Effector CD4-positive, alpha-beta T cell (primary cell): ENCODE results near the gene KDR.

Experiments used
- DNase-seq: peaks from one replicate; pipeline ENCODE4 v3.0.0-alpha.2; 2020

Gene KDR

DNA sequence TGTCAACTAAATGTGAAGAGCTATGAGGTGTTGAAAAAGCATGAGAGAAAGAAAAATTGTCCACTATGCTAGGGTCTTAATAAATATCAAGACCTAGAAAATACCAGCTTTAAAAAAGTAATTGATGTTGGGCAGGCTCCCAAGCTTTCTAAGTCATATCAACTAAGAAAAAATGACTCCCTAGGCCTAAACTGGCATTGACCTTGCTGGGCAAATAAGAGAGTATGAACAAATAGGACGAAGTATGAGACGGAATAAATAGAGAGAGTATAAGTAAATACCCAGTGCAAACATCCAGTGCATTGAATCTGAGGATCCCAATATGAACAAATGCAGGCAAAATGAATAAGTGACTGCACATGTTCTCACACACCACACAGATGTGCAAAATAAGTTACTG lies 3.2 kb downstream of the KDR start:
- no peak for DNase-seq

DNA sequence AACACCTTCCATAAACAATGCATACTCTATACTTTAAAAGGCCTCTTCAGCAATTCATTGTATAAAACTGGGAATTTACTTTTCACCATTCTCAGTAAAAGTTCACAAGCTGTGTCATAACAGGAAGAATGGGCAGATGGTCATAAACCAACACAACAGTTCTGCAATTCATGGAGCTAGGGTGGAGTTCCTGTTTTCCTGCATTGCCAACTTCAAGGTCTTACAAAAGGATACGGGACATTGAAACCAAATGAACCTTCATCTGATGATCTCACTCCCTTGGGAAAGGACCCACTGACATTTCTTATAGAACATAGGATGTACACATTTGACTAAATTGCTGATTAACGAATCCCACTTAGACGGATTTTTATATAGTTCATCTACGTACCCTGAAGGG lies 4.1 kb downstream of the KDR start:
- no peak for DNase-seq

DNA sequence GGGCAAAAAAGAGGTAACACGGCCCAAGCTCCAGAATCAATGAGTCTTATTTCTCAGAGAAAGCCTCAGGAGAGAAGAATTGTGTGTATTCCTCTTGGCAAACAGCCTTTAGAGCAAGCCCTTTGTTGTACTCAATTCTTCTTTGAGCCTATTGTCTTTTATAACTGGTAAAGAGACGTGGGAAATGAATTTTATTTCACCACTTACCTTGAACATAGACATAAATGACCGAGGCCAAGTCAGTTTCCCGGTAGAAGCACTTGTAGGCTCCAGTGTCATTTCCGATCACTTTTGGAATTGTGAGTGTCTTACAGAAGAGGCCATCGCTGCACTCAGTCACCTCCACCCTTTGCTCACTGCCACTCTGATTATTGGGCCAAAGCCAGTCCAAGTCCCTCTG lies 7.0 kb downstream of the KDR start:
- DNase-seq = no peak

DNA sequence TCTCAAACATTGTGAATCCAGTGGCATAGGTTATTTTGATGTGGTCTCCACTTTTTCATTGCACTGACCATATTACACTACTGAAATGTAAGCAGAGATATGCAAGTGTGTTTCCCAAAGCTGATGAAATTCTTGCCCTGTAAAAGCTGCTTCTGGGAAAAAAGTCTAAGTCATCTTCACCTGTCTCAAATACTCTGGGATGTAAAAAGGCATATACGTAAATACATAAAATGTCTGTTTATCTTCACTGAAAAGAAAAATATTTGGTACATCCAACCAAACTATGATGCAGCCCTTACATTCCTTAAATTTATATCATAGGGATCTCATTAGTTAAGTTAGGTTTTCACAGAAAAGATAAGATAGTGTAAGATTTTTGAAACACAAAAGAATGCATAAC lies 7.9 kb downstream of the KDR start:
- no peak for DNase-seq

DNA sequence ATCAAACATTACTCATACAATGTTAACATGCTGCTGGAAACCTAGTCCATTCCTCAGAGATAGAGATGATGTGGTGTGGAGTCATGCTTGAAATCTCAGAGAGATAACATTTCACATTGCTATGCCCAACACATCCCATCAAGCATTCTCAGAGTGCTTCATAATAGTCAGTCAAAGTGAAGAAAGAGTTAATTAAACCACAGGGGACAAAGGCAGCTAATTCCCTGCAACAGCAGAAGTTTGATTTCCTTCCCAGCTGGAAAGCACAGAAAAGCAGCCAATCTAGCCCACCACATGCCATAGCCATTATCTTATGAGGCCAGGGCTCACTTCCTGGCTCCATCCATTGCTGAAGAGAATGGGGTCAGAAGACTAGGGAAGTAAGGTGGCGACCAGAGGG lies 8.9 kb downstream of the KDR start:
- DNase-seq = no peak

DNA sequence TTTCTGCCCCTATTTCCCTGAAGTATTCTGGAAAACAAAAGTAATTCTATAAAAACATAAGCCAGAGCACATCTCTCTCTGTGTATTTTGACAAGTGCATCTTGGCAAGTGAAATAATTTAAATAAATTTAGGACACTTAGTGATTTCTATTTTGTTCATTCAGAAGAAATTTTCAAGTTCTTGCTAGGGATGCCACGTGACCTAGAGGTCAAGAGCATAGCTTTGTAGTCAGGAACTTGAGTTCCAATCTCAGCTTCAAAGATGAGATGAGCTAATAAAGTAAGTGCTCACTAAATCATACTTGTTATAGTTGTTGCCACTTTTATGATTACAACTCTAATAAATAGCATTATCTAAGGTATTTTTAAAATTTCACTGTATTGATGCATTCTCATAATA lies 13.8 kb downstream of the KDR start:
- no peak for DNase-seq

DNA sequence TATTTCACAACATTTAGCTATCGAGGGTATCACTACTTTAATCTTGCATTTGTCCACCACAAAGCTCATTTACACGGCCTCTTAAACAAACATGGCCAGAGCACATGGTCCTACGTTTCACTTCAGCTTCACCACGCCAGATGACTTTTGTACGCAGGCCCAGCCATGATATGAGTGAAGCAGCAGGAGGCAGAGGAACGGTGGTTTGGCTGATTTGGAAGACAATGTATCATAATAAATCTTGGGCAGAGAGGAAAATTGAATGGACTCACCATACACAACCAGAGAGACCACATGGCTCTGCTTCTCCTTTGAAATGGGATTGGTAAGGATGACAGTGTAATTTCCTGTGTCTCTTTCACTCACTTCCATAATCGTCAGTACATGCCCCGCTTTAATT lies 15.3 kb downstream of the KDR start:
- no peak for DNase-seq

DNA sequence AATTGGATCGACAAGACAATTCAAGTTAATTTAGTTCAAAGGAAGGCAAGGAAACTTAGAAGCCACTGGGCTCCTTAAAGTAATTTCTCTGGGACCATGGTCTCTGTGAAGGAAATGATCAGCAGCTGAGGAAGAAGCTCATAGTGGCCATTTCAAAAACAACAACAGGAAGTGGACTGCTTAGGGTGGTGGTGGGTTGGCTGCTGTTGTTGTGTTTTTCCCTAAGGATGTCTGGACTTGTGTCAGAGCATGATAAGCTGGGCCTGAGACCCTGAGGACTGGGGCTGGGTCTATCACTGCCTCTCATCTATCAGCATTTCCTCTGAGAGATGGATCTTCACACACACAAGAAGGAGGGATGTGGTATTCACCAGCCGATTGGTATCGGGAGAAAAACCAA lies 18.3 kb downstream of the KDR start:
- no peak for DNase-seq

DNA sequence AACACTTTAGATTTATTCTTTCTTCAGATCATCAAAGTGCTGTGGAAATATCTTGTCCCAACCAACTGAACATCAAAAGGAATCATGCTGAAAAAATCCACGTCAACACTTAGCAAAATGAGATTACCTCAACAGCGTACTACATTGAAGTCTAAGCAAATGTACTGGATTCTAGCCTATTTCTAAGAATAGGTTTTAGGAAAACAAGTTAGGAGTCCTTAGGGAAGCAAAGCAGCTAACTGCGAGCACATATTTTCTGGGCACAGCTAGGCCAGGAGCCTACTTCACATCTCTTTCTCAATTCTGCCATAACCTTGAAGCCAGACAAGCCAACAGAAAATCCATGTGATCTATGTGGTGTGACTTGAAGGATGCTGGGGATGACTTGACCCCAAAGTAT lies 22.2 kb downstream of the KDR start:
- DNase-seq = no peak

DNA sequence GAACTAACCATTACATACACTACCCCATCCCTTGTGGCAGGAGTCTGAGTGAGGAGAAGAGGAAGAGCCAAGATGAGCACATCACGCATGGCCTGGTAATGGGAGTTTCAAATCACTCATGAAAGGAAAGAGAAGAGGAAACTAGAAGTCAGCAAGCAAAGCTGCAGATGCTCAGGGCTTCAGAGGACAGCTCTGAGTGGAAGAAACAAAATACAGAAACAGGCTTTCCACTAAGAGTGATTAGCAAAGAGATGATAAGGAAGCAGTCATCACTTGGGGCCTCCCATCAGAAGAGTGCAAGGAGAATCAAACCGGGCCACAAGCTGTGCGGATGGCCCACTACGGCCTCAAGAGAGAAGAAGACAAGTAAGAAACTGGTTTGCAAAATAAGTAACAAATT lies 25.6 kb downstream of the KDR start:
- DNase-seq = no peak

DNA sequence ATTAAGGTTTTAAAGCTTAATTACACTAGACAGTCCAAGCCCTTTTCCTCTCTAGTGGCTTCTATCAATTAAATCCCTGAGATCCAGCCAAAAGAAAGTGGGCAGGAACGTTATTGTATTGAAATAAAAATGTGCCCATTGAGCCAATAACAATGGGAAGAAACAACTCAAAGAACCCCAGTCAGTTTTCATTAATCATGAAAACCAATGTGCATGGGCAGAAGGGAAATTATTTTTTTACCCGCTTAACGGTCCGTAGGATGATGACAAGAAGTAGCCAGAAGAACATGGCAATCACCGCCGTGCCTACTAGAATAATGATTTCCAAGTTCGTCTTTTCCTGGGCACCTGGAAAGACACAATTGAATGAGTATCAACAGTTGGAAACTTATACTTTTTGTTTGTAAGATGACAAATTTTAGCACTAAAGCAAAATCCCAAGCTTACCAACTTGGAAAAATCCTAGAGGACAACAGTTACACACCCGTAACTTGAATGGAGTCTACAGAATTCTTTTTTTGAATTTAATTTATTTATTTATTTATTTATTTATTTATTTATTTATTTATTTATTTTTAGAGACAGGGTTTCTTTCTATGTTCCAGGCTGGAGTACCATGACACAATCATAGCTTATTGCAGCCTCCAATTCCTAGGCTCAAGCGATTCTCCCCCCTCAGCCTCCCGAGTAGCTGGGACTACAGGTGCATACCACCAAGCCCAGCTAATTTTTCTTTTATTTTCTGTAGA lies 26.8 kb downstream of the KDR start:
- DNase-seq = no peak

DNA sequence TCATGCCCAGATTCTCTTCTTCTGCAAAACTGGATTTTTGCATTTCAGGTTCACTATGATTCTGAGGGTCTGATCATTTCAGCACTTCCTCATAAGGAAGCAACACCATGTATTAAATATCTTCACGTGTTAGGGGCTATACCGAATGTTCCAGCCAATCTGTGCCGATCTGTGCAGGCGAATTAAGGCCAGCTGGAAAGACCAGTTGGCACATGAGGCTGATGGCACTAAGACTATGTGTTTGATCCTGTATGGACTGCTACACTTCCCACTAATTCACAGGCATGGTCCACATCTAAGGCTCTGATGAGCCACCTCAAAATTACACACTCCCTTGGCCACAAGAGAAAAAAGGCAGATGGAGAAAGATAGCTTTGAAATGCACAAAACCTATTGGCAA lies 28.8 kb downstream of the KDR start:
- DNase-seq = no peak

DNA sequence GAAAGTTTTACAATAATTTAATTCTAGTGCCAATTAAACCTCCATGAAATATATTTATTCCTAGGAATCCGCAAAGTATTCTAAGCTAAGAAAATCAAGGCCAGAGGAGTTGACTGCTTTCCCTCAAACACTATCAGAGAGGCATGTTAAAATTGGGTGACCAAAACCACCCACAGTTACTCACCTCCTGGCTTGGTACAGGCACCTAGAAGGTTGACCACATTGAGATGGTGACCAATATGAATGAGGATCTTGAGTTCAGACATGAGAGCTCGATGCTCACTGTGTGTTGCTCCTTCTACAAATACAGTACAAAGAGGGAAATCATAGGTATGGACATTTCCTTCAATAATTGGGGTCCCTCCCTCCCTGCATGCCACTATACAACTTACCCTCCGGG lies 29.4 kb downstream of the KDR start:
- DNase-seq = no peak

DNA sequence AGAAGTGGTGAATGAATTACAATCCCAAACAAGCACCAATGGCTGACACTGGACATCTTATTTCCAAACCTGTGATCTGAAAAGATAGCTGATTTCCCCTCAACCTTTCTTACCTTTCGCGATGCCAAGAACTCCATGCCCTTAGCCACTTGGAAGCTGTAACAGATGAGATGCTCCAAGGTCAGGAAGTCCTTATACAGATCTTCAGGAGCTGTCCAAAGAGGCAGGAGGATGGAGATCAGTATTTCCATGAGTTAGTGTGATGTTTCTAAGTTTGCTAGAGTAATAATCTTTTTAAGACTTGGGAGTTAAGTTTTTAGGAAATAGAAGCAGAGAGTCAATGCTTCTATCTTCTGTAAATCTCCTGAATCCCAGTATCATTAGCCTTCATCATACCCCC lies 32.9 kb downstream of the KDR start:
- no peak for DNase-seq

DNA sequence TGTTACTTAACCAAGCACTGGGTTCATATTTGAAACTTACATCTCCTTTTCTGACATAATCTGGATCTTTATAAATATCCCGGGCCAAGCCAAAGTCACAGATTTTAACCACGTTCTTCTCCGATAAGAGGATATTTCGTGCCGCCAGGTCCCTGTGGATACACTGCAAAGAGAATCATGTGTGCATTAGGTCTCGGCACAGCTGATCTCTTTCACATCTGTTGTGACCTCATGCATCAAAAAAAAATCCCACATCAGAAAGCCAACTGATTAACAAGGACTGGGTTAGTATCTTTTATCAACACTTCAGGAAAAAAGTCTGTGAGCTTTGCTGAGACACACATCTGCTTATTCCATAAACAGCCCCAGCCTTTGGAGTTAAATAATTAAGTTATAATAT lies 35.5 kb downstream of the KDR start:
- DNase-seq = no peak

DNA sequence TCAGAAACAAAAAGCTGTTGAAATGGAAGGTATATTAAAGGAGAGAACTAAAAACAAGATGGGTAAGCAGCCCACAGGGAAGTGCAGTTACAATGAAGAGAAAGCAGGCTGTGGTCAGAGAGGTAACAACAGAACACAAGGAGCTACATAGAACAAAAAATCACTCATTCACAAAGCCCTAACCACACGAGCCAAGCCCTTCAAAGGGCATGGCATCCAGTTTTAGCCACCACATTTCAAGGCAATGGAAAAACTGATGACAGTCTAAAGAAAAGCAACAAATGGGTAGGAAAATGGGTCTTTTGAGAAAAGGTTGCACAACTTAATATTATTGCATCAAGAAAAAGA lies 37.5 kb downstream of the KDR start:
- no peak for DNase-seq

DNA sequence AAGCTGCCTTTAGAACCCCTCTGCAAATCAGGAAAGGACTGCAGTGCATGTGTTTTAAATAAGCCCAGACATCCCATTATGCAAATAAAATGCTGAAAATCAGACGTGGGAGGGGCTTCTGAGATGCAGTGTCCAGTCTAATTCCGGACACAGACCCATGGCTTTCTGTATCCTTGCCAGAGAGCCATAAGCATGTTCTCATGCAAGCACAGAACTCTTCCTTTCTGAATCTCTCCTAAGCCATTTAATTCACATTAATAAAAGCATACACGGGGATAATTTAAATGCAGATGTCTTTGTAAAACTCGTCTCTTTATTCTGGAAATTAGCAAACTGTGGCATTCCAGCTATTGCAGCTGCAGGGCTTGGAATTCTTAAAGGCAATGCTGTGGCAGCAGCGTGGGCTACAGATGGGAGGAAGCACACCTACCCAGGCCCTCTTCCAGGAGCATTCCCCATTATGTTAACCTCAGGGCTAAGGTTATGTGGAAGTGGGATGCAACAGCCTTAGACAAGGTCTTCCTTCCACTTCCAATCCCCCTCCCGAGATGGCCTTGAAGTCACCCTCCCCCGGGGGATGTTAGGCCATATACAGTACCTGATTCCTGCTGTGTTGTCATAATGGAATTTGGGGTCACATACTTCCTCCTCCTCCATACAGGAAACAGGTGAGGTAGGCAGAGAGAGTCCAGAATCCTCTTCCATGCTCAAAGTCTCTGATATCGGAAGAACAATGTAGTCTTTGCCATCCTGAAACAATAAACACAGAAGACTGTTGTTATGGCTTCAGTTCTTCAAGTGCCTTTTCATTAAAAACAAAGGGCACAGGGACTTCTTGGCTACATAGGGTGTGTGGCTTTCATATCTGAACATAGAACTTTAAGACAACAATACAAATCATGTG lies 38.1 kb downstream of the KDR start:
- DNase-seq = no peak

DNA sequence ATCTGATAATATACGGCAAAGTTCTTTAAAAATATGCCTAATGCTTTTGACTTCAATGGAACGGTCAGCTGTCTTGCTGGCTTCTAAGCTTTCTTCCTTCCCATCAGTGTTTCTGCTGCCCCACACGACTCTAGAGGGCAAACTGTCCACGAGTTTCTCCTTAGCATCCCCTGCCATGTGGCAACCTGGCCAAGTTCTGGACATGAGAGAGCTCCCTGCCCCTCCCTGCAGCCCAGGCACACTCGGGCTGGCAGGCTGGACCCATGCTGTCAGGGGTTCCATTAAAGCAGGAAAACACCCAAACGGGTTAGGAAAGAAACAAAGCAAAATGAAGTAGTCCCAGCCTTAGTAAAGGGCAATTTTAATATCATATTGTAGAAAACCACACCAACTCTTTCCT lies 38.8 kb downstream of the KDR start:
- no peak for DNase-seq

DNA sequence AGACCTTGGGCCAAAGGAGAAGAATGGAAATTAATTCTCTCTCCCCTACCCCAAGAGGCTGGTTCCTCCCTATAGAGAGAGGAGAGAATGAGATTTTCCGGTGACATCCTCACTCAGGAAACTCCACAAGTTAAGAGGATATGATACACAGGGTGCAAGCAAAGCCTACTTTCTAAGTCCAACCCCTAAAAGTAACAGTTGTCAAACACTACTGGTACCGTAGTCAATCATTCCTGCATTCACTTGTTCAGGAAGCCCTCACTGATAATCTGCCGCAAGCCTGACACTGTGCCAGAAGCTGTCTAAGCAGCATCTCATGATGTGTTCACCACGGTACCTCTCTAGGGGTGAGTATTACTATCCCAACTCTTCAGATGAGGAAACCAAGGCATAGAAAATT lies 41.7 kb downstream of the KDR start:
- DNase-seq = no peak

DNA sequence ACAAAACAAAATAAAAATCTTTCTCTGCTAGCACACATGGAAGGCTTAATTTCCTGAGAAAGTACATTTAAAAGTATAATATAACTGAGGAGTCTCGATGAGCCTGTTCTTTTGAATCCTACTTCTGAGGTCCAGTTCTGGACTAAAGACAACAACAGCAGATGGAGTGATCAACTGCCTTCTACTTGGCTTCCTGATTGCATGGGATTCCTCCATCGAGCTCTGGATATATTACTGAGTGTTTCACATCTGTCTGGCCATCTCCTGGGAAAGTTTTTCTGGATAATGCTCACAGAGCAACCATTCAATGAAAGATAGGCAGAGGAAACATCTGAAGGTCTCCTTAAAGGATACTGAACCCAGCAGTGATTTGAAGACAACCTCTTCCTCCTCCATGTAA lies 42.6 kb downstream of the KDR start:
- no peak for DNase-seq

DNA sequence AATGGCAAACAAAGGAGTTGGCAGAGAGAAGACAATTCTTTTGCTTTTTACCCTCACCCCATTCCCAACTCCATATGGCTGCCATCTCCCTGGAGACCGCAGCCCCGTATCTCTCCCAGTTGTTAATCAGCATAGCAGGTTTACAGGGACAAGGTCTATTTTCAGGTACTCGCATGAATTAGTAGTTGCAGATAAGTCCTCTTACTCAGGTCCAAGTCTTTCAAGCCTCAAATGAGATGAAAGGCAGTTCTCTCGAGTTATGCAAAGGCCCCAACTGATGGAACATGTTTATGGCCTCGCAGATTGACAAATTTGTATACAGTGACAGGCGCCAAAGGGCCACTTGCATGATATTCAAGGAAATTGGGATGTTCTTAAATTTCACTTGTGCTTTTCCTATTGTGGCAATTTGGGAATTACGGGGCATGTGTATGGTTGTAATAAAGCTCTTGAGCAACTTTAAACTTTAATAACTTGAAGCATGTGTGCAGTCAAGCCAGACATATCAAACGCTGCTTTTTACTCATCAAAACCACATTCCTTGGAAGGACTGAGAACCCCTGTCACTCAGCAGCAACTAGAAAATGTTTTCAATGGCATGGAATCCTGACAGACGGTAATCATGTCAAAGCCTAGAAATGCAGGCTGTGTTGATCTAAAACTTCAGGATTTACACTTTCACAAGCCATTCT lies 45.1 kb downstream of the KDR start:
- no peak for DNase-seq

DNA sequence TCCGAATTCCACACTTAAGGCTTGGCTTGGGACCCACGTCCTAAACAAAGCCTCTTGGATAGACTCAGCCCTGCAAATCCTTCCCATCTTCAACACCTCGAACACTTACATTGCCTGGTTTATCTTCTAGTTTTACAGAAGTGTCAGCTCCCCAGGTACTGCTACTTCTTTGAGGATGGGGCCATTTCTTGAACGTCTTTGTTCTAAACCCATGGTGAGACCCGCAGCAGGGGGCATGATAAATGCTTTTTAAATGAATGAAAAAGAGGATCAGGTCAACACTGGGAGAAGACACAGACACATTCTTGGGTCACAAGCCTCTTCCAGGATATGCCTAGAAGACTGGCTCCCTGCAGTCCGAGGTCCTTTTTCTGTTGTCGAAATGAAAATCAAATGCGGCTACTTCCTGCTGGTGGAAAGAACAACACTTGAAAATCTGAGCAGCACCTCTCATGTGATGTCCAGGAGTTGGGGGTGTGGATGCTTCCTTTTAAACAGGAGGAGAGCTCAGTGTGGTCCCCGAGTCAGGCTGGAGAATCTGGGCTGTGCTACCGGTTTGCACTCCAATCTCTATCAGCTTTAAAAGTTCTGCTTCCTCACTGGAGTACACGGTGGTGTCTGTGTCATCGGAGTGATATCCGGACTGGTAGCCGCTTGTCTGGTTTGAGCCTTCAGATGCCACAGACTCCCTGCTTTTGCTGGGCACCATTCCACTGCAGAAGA lies 45.8 kb downstream of the KDR start:
- DNase-seq = no peak

DNA sequence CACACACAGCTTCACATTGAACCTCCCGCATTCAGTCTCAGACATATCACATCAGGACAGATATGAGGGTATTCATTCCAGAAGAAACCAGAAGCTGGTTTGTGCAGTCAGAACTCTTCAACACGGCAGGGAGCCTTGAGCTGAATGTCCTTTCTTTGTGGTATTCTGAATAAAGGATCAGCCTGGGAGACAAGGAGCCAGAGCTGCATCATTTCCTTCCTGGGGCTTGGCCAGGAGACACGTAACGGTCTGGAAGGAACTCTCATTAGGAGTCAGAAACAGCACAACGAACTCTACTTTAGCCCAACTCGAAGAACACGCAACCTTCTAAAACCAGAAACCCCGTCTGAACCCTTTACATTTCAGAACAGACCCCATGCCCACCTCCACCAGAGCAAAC lies 46.4 kb downstream of the KDR start:
- DNase-seq = no peak
